HEK293T (cell line): ENCODE data around the gene KRTAP10-9.
"Not testable (repeated sequence)": the region's sequence is repeated elsewhere in the genome, so short reads cannot be mapped to it uniquely, and the experiment has no call there.

ENCODE experiments used
- CTCF ChIA-PET: fragments of 350-600 bp; formaldehyde crosslinking; extraction: SDS; loops from one replicate; lab custom pipeline; 2021; ENCODE audit warnings: antibody characterized with exemption, inconsistent platforms; lab: Yijun Ruan, JAX
- POLR2A ChIA-PET: fragments of 350-600 bp; formaldehyde crosslinking; extraction: SDS; loops from one replicate; lab custom pipeline; 2020; ENCODE audit warnings: antibody characterized with exemption, inconsistent platforms; lab: Yijun Ruan, JAX
- DNase-seq: peaks from one replicate; pipeline ENCODE4 v3.0.0; 2012; ENCODE audit warnings: mixed read lengths; ENCODE audit errors: extremely low spot score
- ARNT ChIP-seq: fragments of 450-650 bp; IDR thresholded peaks from 2 replicates; pipeline ENCODE4 v1.6.1; 2017; ENCODE audit warnings: mild to moderate bottlenecking
- BHLHE40 ChIP-seq: fragments of 450-650 bp; IDR thresholded peaks from 2 replicates; pipeline ENCODE4 v1.6.1; 2016; ENCODE audit warnings: mild to moderate bottlenecking, moderate library complexity, borderline replicate concordance
- CTBP1 ChIP-seq: fragments of 450-650 bp; IDR thresholded peaks from 2 replicates; pipeline ENCODE4 v1.6.1; 2016; ENCODE audit warnings: borderline replicate concordance
- ELF4 ChIP-seq: fragments of 450-650 bp; IDR thresholded peaks from 2 replicates; pipeline ENCODE4 v1.6.1; 2017; ENCODE audit warnings: antibody characterized with exemption
- FOXA1 ChIP-seq: fragments of 450-650 bp; IDR thresholded peaks from 2 replicates; pipeline ENCODE4 v1.6.1; 2016; ENCODE audit warnings: mild to moderate bottlenecking
- FOXK2 ChIP-seq: fragments of 450-650 bp; IDR thresholded peaks from 2 replicates; pipeline ENCODE4 v1.6.1; 2016; ENCODE audit warnings: mild to moderate bottlenecking
- FOXM1 ChIP-seq: fragments of 450-650 bp; IDR thresholded peaks from 2 replicates; pipeline ENCODE4 v1.6.1; 2017; ENCODE audit warnings: mild to moderate bottlenecking, borderline replicate concordance
- HDGF ChIP-seq: fragments of 450-650 bp; IDR thresholded peaks from 2 replicates; pipeline ENCODE4 v1.6.1; 2017; ENCODE audit warnings: antibody characterized with exemption, borderline replicate concordance
- L3MBTL2 ChIP-seq: fragments of 450-650 bp; conservative IDR thresholded peaks from 2 replicates; pipeline ENCODE4 v1.6.1; 2016; ENCODE audit warnings: mild to moderate bottlenecking
- LEF1 ChIP-seq: fragments of 450-650 bp; IDR thresholded peaks from 2 replicates; pipeline ENCODE4 v1.6.1; 2017; ENCODE audit warnings: mild to moderate bottlenecking, borderline replicate concordance
- NFRKB ChIP-seq: fragments of 450-650 bp; IDR thresholded peaks from 2 replicates; pipeline ENCODE4 v1.6.1; 2016; ENCODE audit warnings: mild to moderate bottlenecking, moderate library complexity
- SP1 ChIP-seq: fragments of 450-650 bp; IDR thresholded peaks from 2 replicates; pipeline ENCODE4 v1.6.1; 2017
- SUZ12 ChIP-seq: fragments of 450-650 bp; IDR thresholded peaks from 2 replicates; pipeline ENCODE4 v1.6.1; 2016; ENCODE audit warnings: mild to moderate bottlenecking
- TARDBP ChIP-seq: fragments of 450-650 bp; IDR thresholded peaks from 2 replicates; pipeline ENCODE4 v1.6.1; 2016
- ZNF384 ChIP-seq: fragments of 450-650 bp; IDR thresholded peaks from 2 replicates; pipeline ENCODE4 v1.6.1; 2016
- TF ChIP-seq, protein P1 (sequence below): fragments of 450-650 bp; IDR thresholded peaks from 2 replicates; pipeline ENCODE4 v1.6.1; 2016

The KRTAP10-9 gene

DNA sequence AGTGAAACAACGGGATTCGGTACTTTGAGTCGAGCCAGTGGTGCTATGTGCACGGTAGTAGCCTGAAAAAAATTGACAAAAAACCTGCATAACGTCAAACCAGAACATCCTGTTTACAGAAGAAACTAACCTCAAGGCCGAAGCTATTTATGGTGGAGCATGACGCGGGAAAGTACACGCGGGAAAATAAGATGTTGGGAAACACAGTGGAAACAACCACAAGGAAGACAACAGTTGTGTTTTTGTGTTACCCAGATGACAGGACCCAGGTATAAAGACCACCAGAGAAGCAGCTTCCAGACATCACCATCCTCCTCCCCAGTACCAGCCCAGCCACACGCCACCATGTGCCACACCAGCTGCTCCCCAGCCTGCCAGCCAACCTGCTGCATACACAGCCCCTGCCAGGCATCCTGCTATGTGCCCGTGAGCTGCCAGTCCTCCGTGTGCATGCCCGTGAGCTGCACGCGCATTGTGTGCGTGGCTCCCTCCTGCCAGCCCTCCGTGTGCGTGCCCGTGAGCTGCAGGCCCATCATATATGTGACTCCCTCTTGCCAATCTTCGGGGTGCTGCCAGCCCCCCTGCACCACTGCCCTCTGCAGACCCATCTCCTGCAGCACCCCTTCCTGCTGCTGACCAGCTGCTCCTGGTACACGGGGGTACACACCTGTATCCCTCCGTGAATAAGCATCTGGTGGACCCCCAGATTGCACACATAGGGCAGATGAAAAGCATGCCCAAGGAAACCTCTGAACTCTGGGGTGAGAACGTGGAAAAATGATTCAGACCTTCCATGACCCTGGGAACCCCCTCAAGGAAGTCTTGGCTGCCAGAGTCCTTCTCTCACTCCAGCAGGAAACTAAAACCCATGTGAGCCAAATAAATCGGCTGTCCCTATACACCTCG, 31.0 kb downstream of the KRTAP10-9 start, which contains the start of gene KRTAP12-3:
KRTAP12-3 (plus strand) TSS at position 298 of the 906 bp plus-strand sequence; CDS start at position 346, 48 bp downstream.
- ChIA-PET POLR2A (no interaction called here), CTCF (interaction anchor here (0.7 kb wide), 1 partner anchor 152 kb away, joined by 3 read pairs; no protein-coding TSS in a partner anchor)
- DNase-seq: no peak
- TF ChIP-seq, protein P1, sequence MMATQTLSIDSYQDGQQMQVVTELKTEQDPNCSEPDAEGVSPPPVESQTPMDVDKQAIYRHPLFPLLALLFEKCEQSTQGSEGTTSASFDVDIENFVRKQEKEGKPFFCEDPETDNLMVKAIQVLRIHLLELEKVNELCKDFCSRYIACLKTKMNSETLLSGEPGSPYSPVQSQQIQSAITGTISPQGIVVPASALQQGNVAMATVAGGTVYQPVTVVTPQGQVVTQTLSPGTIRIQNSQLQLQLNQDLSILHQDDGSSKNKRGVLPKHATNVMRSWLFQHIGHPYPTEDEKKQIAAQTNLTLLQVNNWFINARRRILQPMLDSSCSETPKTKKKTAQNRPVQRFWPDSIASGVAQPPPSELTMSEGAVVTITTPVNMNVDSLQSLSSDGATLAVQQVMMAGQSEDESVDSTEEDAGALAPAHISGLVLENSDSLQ: no peak
- TF ChIP-seq CTBP1 (no peak), BHLHE40 (no peak), SP1 (no peak), ZNF384 (no peak), LEF1 (no peak), TARDBP (no peak), NFRKB (no peak), FOXK2 (no peak), HDGF (no peak), FOXM1 (no peak), SUZ12 (no peak), L3MBTL2 (no peak), FOXA1 (no peak), ELF4 (no peak), ARNT (no peak)

DNA sequence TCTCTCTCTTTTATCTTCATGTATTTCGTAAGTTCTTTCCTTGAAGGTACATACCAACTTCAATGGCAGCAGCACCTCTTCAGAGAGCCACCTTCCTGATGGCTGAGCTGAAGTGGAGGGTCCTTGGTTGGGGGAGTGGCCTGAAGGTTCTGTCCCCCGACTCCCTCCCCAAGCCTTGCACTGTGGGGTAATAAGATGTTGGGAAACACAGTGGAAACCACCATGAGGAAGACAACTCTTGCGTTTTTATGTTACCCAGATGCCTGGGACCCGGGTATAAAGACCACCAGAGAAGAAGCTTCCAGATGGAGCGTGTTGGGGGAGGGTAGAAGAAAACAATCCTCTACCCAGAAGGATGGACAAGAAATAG, 31.6 kb downstream of the KRTAP10-9 start:
- DNase-seq: no peak
- ChIA-PET CTCF (interaction anchor here (0.7 kb wide), 1 partner anchor 153 kb away, joined by 3 read pairs; no protein-coding TSS in a partner anchor), POLR2A (no interaction called here)
- TF ChIP-seq ARNT: no peak
- no peak for TF ChIP-seq TARDBP
- TF ChIP-seq FOXM1: no peak
- no peak for TF ChIP-seq ZNF384
- no peak for TF ChIP-seq NFRKB
- no peak for TF ChIP-seq ELF4
- no peak for TF ChIP-seq LEF1
- TF ChIP-seq L3MBTL2: no peak
- TF ChIP-seq SUZ12: no peak
- TF ChIP-seq SP1: no peak
- no peak for TF ChIP-seq FOXA1
- TF ChIP-seq, protein P1: no peak
- TF ChIP-seq FOXK2: no peak

DNA sequence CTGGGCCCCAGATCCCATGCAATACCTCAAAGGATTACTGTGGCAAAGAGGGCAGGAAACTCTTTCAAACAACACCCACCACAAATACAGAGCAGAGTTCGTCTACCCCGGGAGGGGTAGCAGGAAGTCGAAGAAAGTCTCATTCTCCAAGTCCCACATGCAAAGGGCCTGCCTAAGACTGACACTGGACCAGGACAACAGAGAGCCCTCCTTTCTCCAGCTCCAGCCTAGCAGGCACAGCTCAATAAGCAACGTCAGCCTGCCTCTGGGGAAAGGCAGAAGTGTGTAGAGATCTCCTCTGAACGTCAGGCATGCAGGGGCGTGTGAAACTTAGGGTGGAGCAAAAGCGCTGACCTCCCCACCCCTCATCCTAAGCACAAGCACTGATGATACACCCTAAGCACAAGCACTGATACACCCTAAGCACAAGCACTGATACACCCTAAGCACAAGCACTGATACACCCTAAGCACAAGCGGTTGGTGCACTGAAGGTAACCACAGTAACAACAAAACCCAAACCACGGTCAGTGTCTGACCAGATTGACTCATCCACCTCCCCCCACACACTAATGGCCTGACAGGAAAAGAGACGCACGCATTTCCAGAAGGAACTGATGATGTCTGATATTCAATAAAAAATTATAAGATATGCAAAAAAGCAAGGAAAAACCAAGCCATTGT, 32.2 kb downstream of the KRTAP10-9 start:
- TF ChIP-seq ARNT: no peak
- TF ChIP-seq BHLHE40: no peak
- no peak for TF ChIP-seq NFRKB
- no peak for TF ChIP-seq TARDBP
- no peak for TF ChIP-seq LEF1
- ChIA-PET CTCF (no interaction called here), POLR2A (no interaction called here)
- DNase-seq: no peak

DNA sequence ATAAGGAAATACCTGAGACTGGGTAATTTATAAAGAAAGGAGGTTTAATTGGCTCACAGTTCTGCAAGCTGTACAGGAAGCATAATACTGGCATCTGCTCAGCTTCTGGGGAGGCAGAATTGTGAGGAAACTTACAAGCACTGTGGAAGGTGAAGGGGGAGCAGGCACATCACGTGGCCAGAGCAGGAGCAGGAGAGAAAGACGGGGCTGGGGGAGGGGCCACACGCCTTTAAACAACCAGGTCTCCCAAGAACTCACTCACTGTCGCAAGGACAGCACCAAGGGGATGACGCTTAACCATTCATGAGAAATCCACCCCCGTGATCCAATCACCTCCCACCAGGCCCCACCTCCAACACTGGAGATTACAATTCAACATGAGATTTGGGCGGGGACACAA, 34.7 kb downstream of the KRTAP10-9 start:
- DNase-seq, CTCF ChIA-PET, POLR2A ChIA-PET: not testable (repeated sequence)

DNA sequence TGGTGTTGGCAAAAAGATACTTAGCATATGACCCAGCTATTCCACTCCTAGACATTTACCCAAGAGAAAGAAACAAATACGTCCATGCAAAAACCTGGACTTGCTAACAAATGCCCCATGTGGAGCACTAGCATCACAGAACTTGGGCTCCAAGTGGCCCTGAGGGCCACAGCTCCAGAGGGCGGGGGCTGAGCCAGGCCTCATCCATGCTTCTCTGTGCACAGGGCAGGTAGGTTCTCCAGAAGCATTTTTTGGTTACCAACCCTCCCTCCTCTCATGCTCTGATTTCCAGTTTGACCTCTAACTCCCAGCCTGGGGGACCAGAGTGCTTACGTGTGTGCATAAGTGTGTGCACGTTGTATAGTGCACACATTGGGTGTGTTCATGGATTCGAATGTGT, 37.8 kb downstream of the KRTAP10-9 start:
- POLR2A ChIA-PET: no interaction called here
- CTCF ChIA-PET: no interaction called here

DNA sequence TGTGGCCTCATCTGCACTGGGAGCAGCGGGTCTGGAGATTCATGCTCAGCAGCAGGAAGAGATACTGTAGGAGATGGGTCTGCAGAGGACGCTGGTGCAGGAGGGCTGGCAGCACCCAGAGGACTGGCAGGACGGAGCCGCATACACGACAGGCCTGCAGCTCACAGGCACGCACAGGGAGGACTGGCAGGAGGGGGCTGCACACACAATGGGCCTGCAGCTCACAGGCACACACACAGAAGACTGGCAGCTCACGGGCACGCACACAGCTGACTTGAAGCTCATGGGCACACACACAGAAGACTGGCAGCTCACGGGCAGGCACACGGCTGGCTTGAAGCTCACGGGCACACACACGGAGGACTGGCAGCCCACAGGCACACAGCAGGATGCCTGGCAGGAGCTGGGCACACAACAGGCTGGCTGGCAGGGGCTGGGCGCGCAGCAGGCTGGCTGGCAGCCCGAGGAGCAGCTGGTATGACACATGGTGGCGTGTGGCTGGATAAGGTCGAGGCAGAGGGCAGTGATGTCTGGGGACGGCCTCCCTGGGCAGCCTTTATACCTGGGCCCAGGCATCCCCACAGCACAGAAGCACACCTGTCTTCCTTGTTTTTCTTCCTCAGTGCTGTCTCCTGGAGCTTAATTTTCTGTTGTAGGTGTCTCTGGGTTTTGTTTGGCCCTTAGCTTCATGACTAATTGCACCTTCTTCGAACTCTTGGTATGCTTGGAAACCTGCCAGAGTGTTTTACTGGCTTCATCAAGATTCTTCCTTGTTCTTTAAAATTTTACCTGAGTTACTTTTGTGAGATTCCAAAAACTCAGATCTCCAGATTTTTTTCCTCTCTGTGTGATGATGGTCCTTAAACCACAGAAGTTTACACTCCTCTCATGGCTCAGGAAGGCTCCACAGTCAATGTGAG, 39.8 kb downstream of the KRTAP10-9 start, which contains the start of gene KRTAP12-2:
KRTAP12-2 (minus strand) TSS at position 527 of the 920 bp plus-strand sequence; CDS start at position 486, 41 bp downstream.
- DNase-seq: no peak
- POLR2A ChIA-PET: no interaction called here
- no peak for TF ChIP-seq ELF4
- no peak for TF ChIP-seq NFRKB
- no peak for TF ChIP-seq BHLHE40
- no peak for TF ChIP-seq HDGF
- TF ChIP-seq ARNT: no peak
- no peak for TF ChIP-seq L3MBTL2
- TF ChIP-seq FOXK2: no peak
- TF ChIP-seq FOXM1: no peak
- TF ChIP-seq CTBP1: no peak
- no peak for TF ChIP-seq ZNF384
- no peak for TF ChIP-seq TARDBP
- TF ChIP-seq FOXA1: no peak
- TF ChIP-seq LEF1: no peak
- no peak for TF ChIP-seq SP1
- TF ChIP-seq, protein P1: no peak
- no peak for TF ChIP-seq SUZ12
- CTCF ChIA-PET: no interaction called here

More for the DNA sequence above, 37.8 kb downstream of the KRTAP10-9 start:
- TF ChIP-seq L3MBTL2 (no peak), TARDBP (no peak)
- no peak for DNase-seq
